Measurements from ENCODE around the gene BAZ1B.

DNA sequence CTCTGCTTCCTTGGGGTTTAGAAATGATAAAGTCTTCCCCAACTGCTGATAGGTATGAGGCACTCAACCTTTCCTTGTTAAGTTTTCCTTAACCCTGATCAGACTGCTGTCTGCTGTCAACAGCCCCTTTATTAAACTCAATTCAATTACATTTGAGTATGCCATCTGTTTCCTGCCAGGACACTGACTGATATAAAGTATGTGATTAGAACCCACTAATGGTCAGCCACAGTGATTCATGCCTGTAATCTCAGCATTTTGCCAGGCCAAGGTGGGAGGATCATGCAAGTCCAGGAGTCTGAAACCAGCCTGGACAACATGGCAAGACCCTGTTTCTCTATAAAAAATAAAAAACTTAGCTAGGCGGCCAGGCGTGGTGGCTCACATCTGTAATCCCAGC, 18.1 kb downstream of the BAZ1B start:
- TF ChIP-seq, protein P1, sequence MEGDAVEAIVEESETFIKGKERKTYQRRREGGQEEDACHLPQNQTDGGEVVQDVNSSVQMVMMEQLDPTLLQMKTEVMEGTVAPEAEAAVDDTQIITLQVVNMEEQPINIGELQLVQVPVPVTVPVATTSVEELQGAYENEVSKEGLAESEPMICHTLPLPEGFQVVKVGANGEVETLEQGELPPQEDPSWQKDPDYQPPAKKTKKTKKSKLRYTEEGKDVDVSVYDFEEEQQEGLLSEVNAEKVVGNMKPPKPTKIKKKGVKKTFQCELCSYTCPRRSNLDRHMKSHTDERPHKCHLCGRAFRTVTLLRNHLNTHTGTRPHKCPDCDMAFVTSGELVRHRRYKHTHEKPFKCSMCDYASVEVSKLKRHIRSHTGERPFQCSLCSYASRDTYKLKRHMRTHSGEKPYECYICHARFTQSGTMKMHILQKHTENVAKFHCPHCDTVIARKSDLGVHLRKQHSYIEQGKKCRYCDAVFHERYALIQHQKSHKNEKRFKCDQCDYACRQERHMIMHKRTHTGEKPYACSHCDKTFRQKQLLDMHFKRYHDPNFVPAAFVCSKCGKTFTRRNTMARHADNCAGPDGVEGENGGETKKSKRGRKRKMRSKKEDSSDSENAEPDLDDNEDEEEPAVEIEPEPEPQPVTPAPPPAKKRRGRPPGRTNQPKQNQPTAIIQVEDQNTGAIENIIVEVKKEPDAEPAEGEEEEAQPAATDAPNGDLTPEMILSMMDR (conservative IDR thresholded peaks at IDR 0.05; ENCODE audit: low read depth, low read length) = no peak
- TF ChIP-seq EZH2 (IDR thresholded peaks at IDR 0.05; ENCODE audit: borderline replicate concordance, low read depth, low read length, poor library complexity, severe bottlenecking) = no peak

Measured in A673 (cell line).